GM23338 (cell line): ENCODE data around the gene NR0B2. TPM values are rescaled to one million over a fixed set of nuclear protein-coding genes. Genes with fewer than 3 reads are reported as not detected.

Experiments
- ATAC-seq: fragments of 200-7000 bp; cut with Tn5 transposase; 3 replicates; pipeline ENCODE4 v1.9.1; 2020
- DNase-seq: peaks from one replicate; pipeline ENCODE4 v3.0.0-alpha.2; 2015; ENCODE audit warnings: low spot score
- H2AFZ ChIP-seq: fragments of 200-600 bp; sonication (generic); 2 replicates; pipeline ENCODE4 v1.8.0; 2016; ENCODE audit warnings: antibody characterized with exemption, mild to moderate bottlenecking, moderate library complexity
- H3F3A ChIP-seq: fragments of 200-600 bp; sonication (generic); replicated peaks from 2 replicates; pipeline ENCODE4 v1.8.0; 2017; ENCODE audit warnings: antibody characterized with exemption, mixed run types, low read depth
- H3K27ac ChIP-seq: fragments of 200-600 bp; sonication (generic); 2 replicates; pipeline ENCODE4 v1.6.1; 2016; ENCODE audit warnings: low read depth
- H3K27me3 ChIP-seq: fragments of 200-600 bp; sonication (generic); 2 replicates; pipeline ENCODE4 v1.8.0; 2016; ENCODE audit warnings: mild to moderate bottlenecking, mixed run types, moderate library complexity; ENCODE audit not compliant: insufficient read depth
- H3K36me3 ChIP-seq: fragments of 200-600 bp; sonication (generic); 2 replicates; pipeline ENCODE4 v1.8.0; 2016; ENCODE audit warnings: mild to moderate bottlenecking; ENCODE audit not compliant: insufficient read depth
- H3K4me1 ChIP-seq: fragments of 200-600 bp; sonication (generic); 2 replicates; pipeline ENCODE4 v1.8.0; 2016; ENCODE audit warnings: mild to moderate bottlenecking, moderate library complexity; ENCODE audit not compliant: insufficient read depth
- H3K4me2 ChIP-seq: fragments of 200-600 bp; sonication (generic); 2 replicates; pipeline ENCODE4 v1.7.1; 2017; ENCODE audit warnings: mixed run types
- H3K4me3 ChIP-seq: fragments of 200-600 bp; sonication (generic); 2 replicates; pipeline ENCODE4 v1.6.1; 2016; ENCODE audit warnings: mixed run types
- H3K79me2 ChIP-seq: fragments of 200-600 bp; sonication (generic); replicated peaks from 2 replicates; pipeline ENCODE4 v1.8.0; 2017; ENCODE audit warnings: mild to moderate bottlenecking; ENCODE audit not compliant: insufficient read depth
- H3K9me2 ChIP-seq: fragments of 200-600 bp; sonication (generic); 2 replicates; pipeline ENCODE4 v1.8.0; 2017; ENCODE audit not compliant: insufficient read depth
- H4K20me1 ChIP-seq: fragments of 200-600 bp; sonication (generic); replicated peaks from 2 replicates; pipeline ENCODE4 v1.8.0; 2017; ENCODE audit warnings: mild to moderate bottlenecking; ENCODE audit not compliant: insufficient read depth
- H3K27ac Mint-ChIP-seq: 2 replicates; pipeline ENCODE4 v1.8.0; 2020; ENCODE audit warnings: inconsistent platforms, mild to moderate bottlenecking, moderate library complexity, mixed read lengths
- H3K27me3 Mint-ChIP-seq: 3 replicates; pipeline ENCODE4 v1.8.0; 2022; ENCODE audit warnings: low read depth, mild to moderate bottlenecking, moderate library complexity, mixed read lengths, inconsistent platforms; ENCODE audit not compliant: insufficient read depth, poor library complexity
- H3K36me3 Mint-ChIP-seq: 3 replicates; pipeline ENCODE4 v1.8.0; 2021; ENCODE audit warnings: low read depth, mild to moderate bottlenecking, inconsistent platforms, moderate library complexity, mixed read lengths
- H3K4me1 Mint-ChIP-seq: 3 replicates; pipeline ENCODE4 v1.8.0; 2020; ENCODE audit warnings: mild to moderate bottlenecking, inconsistent platforms, mixed read lengths
- H3K4me3 Mint-ChIP-seq: 3 replicates; pipeline ENCODE4 v1.8.0; 2021; ENCODE audit warnings: moderate library complexity, mild to moderate bottlenecking, inconsistent platforms, mixed read lengths
- H3K9me3 Mint-ChIP-seq: 3 replicates; pipeline ENCODE4 v1.8.0; 2020; ENCODE audit warnings: moderate library complexity, mild to moderate bottlenecking, inconsistent platforms, mixed read lengths
- CREB1 ChIP-seq: fragments of 250-450 bp; sonication (Bioruptor Pico); IDR thresholded peaks from 2 replicates; pipeline ENCODE4 v1.5.0; 2020; ENCODE audit warnings: low read depth, mild to moderate bottlenecking, moderate library complexity
- JUNB ChIP-seq: IDR thresholded peaks from one replicate; pipeline ENCODE4 v1.6.1; 2016; ENCODE audit warnings: antibody characterized with exemption; ENCODE audit not compliant: unreplicated experiment
- NANOG ChIP-seq: IDR thresholded peaks from 2 replicates; pipeline ENCODE4 v1.6.1; 2016; ENCODE audit warnings: antibody characterized with exemption, borderline replicate concordance
- STAT1 ChIP-seq: IDR thresholded peaks from one replicate; pipeline ENCODE4 v1.6.1; 2016; ENCODE audit warnings: antibody characterized with exemption; ENCODE audit not compliant: unreplicated experiment
- ZNF114 ChIP-seq: fragments of 250-450 bp; sonication (Bioruptor Pico); IDR thresholded peaks from 2 replicates; pipeline ENCODE4 v1.5.0; 2020; ENCODE audit warnings: mild to moderate bottlenecking, moderate library complexity
- polyA plus RNA-seq: library from polyadenylated mRNA; unstranded; fragments of >200 nt; fragmentation: Nextera tagmentation; extraction: Ambion mirVana; gene quantifications from 2 replicates; pipeline ENCODE4 v1.2.1, GENCODE V29; 2016
- total RNA-seq: library from RNA; depleted of rRNA; stranded (reverse); fragments of >200 nt; shearing (Covaris generic); gene quantifications from 2 replicates; pipeline ENCODE4 v1.2.3, GENCODE V29; 2014
- TF ChIP-seq, protein P1 (sequence below): fragments of 250-450 bp; sonication (Bioruptor Pico); IDR thresholded peaks from 2 replicates; pipeline ENCODE4 v1.5.0; 2020; ENCODE audit warnings: mild to moderate bottlenecking, moderate library complexity

The NR0B2 gene
- total and polyA plus RNA-seq, 2 experiments from 2014 or later, result 0.18 TPM; not detected in 1

DNA sequence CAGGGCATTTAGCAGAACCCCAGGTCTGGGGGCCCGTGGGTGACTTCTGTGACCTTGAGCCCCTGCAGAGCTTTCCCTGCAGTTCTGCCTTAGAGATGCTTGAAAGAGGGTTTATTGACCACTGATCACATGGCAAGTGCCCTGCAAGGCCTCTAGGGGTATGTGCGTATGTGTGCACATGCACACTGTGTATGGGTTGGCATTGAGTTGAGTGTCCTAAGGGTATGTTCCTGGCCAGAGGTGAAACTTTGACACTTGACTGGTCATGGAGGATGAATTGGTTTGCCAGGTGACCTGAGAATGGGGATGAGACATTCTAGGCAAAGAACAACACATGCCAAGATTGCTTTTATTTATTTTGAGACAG is 24.9 kb upstream of the NR0B2 start (continued):
- TF ChIP-seq, protein P1, sequence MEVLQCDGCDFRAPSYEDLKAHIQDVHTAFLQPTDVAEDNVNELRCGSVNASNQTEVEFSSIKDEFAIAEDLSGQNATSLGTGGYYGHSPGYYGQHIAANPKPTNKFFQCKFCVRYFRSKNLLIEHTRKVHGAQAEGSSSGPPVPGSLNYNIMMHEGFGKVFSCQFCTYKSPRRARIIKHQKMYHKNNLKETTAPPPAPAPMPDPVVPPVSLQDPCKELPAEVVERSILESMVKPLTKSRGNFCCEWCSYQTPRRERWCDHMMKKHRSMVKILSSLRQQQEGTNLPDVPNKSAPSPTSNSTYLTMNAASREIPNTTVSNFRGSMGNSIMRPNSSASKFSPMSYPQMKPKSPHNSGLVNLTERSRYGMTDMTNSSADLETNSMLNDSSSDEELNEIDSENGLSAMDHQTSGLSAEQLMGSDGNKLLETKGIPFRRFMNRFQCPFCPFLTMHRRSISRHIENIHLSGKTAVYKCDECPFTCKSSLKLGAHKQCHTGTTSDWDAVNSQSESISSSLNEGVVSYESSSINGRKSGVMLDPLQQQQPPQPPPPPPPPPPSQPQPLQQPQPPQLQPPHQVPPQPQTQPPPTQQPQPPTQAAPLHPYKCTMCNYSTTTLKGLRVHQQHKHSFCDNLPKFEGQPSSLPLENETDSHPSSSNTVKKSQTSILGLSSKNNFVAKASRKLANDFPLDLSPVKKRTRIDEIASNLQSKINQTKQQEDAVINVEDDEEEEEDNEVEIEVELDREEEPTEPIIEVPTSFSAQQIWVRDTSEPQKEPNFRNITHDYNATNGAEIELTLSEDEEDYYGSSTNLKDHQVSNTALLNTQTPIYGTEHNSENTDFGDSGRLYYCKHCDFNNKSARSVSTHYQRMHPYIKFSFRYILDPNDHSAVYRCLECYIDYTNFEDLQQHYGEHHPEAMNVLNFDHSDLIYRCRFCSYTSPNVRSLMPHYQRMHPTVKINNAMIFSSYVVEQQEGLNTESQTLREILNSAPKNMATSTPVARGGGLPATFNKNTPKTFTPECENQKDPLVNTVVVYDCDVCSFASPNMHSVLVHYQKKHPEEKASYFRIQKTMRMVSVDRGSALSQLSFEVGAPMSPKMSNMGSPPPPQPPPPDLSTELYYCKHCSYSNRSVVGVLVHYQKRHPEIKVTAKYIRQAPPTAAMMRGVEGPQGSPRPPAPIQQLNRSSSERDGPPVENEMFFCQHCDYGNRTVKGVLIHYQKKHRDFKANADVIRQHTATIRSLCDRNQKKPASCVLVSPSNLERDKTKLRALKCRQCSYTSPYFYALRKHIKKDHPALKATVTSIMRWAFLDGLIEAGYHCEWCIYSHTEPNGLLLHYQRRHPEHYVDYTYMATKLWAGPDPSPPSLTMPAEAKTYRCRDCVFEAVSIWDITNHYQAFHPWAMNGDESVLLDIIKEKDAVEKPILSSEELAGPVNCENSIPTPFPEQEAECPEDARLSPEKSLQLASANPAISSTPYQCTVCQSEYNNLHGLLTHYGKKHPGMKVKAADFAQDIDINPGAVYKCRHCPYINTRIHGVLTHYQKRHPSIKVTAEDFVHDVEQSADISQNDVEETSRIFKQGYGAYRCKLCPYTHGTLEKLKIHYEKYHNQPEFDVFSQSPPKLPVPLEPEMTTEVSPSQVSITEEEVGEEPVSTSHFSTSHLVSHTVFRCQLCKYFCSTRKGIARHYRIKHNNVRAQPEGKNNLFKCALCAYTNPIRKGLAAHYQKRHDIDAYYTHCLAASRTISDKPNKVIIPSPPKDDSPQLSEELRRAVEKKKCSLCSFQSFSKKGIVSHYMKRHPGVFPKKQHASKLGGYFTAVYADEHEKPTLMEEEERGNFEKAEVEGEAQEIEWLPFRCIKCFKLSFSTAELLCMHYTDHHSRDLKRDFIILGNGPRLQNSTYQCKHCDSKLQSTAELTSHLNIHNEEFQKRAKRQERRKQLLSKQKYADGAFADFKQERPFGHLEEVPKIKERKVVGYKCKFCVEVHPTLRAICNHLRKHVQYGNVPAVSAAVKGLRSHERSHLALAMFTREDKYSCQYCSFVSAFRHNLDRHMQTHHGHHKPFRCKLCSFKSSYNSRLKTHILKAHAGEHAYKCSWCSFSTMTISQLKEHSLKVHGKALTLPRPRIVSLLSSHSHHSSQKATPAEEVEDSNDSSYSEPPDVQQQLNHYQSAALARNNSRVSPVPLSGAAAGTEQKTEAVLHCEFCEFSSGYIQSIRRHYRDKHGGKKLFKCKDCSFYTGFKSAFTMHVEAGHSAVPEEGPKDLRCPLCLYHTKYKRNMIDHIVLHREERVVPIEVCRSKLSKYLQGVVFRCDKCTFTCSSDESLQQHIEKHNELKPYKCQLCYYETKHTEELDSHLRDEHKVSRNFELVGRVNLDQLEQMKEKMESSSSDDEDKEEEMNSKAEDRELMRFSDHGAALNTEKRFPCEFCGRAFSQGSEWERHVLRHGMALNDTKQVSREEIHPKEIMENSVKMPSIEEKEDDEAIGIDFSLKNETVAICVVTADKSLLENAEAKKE (CRISPR knock-in tag), result no peak
- no peak for TF ChIP-seq CREB1 (CRISPR knock-in tag)
- no peak for TF ChIP-seq ZNF114 (CRISPR knock-in tag)
- no peak for TF ChIP-seq STAT1
- TF ChIP-seq NANOG, result no peak

DNA sequence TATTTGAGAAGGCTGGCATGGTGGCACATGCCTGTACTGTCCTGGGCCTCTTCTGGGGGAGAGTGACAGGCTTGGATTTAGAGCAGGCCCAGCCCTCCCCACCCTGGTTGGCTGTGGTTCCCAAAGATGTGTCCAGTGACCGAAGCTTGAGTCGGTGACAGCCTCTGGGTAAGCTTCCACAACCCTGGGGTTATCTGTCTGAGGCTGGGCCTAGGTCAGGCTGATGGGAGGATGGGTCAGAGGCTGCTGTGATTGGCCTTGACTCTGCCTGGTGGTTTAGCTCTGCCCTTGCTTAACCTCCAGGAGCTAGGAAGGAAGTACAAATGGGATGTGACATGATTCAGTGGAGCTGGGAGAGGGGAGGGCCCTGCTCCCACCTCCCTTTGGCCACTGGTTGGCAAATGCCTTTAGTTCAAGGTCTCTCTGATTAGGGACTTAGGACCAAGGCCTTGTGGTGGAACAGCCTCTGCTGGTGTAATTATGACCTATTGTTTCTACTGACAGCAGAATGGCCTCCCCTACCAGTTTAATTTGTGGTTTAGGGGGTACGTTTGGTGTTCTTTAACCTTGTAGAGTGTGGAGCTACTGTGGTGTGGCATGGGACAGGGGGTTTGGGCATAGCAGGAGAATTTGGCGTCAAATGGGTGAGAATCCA is 24.4 kb upstream of the NR0B2 start:
- Histone ChIP-seq H2AFZ (no peak overlapping the region), H3K27ac (peak overlapping the region; percentile 59; the same call in 1 of the 2 replicates), H3K36me3 (peaks cover 27% of the 10 kb centered on the region), H3F3A (peaks cover 8% of the 10 kb centered on the region; the same call in 1 of the 2 replicates), H3K4me2 (no peak overlapping the region), H3K79me2 (peaks cover 39% of the 10 kb centered on the region), H4K20me1 (peaks cover 22% of the 10 kb centered on the region), H3K4me3 (no peak overlapping the region), H3K9me2 (no peaks in the 10 kb centered on the region), H3K4me1 (0 out of 2 replicates have a peak, but pooled peaks cover 7% of the 10 kb centered on the region), H3K27me3 (no peaks in the 10 kb centered on the region)
- Mint-ChIP-seq H3K4me3 (no peak overlapping the region), H3K9me3 (no peaks in the 10 kb centered on the region), H3K27ac (peak overlapping the region; percentile 79), H3K4me1 (0 out of 3 replicates have a peak, but pooled peaks cover 3% of the 10 kb centered on the region), H3K27me3 (peaks cover 3% of the 10 kb centered on the region), H3K36me3 (peaks cover 63% of the 10 kb centered on the region)
- ATAC-seq, result peak; percentile 38; the same call in 1 of the 3 replicates
- TF ChIP-seq, protein P1 (CRISPR knock-in tag), result no peak
- TF ChIP-seq JUNB, result no peak
- DNase-seq, result no peak
